Mesendoderm (in vitro differentiated cells): ENCODE measurements around the gene TEPSIN.

Source experiments
- DNase-seq: peaks from one replicate; pipeline ENCODE4 v3.0.0; 2013
- H2AK5ac ChIP-seq: 2 replicates; pipeline ENCODE4 v1.6.1; 2013; ENCODE audit warnings: low read length, inconsistent platforms
- H2BK120ac ChIP-seq: 2 replicates; pipeline ENCODE4 v1.6.1; 2013; ENCODE audit warnings: low read depth, mild to moderate bottlenecking, low read length, moderate library complexity, mixed read lengths
- H2BK15ac ChIP-seq: replicated peaks from 2 replicates; pipeline ENCODE4 v1.6.1; 2013; ENCODE audit warnings: low read depth, mild to moderate bottlenecking, moderate library complexity
- H2BK5ac ChIP-seq: 2 replicates; pipeline ENCODE4 v1.6.1; 2013; ENCODE audit warnings: low read length, inconsistent platforms
- H3K18ac ChIP-seq: 2 replicates; pipeline ENCODE4 v1.6.1; 2013; ENCODE audit warnings: mild to moderate bottlenecking, low read length, mixed read lengths
- H3K23ac ChIP-seq: one replicate; pipeline ENCODE4 v1.6.1; 2013; ENCODE audit warnings: low read length
- H3K27ac ChIP-seq: 2 replicates; pipeline ENCODE4 v1.5.1; 2013; ENCODE audit warnings: low read depth, mild to moderate bottlenecking, inconsistent platforms, low read length, moderate library complexity
- H3K27me3 ChIP-seq: 2 replicates; pipeline ENCODE4 v1.6.1; 2013; ENCODE audit warnings: low read length, control low read depth, mild to moderate bottlenecking, inconsistent platforms; ENCODE audit not compliant: insufficient read depth, poor library complexity
- H3K36me3 ChIP-seq: 2 replicates; pipeline ENCODE4 v1.6.1; 2013; ENCODE audit warnings: low read length, inconsistent platforms; ENCODE audit not compliant: control insufficient read depth, insufficient read depth
- H3K4ac ChIP-seq: one replicate; pipeline ENCODE4 v1.6.1; 2013; ENCODE audit warnings: low read depth, mild to moderate bottlenecking, low read length, moderate library complexity
- H3K4me1 ChIP-seq: 2 replicates; pipeline ENCODE4 v1.6.1; 2013; ENCODE audit warnings: low read depth, low read length, inconsistent platforms; ENCODE audit not compliant: control insufficient read depth
- H3K4me2 ChIP-seq: 2 replicates; pipeline ENCODE4 v1.6.1; 2013; ENCODE audit warnings: low read length
- H3K4me3 ChIP-seq: 2 replicates; pipeline ENCODE4 v1.5.1; 2013; ENCODE audit warnings: mild to moderate bottlenecking, low read length
- H3K56ac ChIP-seq: one replicate; pipeline ENCODE4 v1.6.1; 2013; ENCODE audit warnings: low read length
- H3K79me1 ChIP-seq: 2 replicates; pipeline ENCODE4 v1.6.1; 2013; ENCODE audit warnings: low read length, inconsistent platforms
- H3K79me2 ChIP-seq: 2 replicates; pipeline ENCODE4 v1.6.1; 2013; ENCODE audit warnings: mild to moderate bottlenecking, low read length; ENCODE audit not compliant: control insufficient read depth, insufficient read depth
- H3K9ac ChIP-seq: 2 replicates; pipeline ENCODE4 v1.6.1; 2013; ENCODE audit warnings: low read length, inconsistent platforms
- H4K5ac ChIP-seq: one replicate; pipeline ENCODE4 v1.6.1; 2013; ENCODE audit warnings: low read length
- H4K8ac ChIP-seq: one replicate; pipeline ENCODE4 v1.6.1; 2013; ENCODE audit warnings: low read depth, mild to moderate bottlenecking, control low read depth, low read length, moderate library complexity
- WGBS: extraction: QIAGEN DNeasy Blood & Tissue Kit; methylation state at CpG from one replicate; pipeline ENCODE4 v1.1.7; 2013; ENCODE audit warnings: low lambda C conversion rate, missing lambda C conversion rate; ENCODE audit not compliant: insufficient coverage; ENCODE audit errors: extremely low coverage; 5-methylcytosine and 5-hydroxymethylcytosine counted together

Gene TEPSIN

GRCh38 chr17:81239714-81240555 is 1.1 kb upstream of the TEPSIN start:
- Histone ChIP-seq H3K79me2 (peaks cover 10% of the 10 kb centered on the region), H3K27ac (no peak overlapping the region), H3K27me3 (no peaks in the 10 kb centered on the region), H2AK5ac (peak overlapping the region; percentile 65), H3K4me2 (peak overlapping the region; percentile 94), H2BK5ac (no peak overlapping the region), H4K5ac (no peak overlapping the region), H2BK120ac (no peak overlapping the region), H3K4me3 (peak overlapping the region; percentile 85), H3K9ac (peak overlapping the region; percentile 86), H3K4me1 (peaks cover 4% of the 10 kb centered on the region), H2BK15ac (no peak overlapping the region), H3K4ac (peak overlapping the region; percentile 73), H3K79me1 (peaks cover 8% of the 10 kb centered on the region), H3K36me3 (no peaks in the 10 kb centered on the region), H3K56ac (peak overlapping the region; percentile 94), H3K18ac (peak overlapping the region; percentile 31), H4K8ac (no peak overlapping the region), H3K23ac (no peak overlapping the region)
- WGBS: no CpG with 5 or more reads among the region's 37 CpGs
- DNase-seq: no peak

DNA sequence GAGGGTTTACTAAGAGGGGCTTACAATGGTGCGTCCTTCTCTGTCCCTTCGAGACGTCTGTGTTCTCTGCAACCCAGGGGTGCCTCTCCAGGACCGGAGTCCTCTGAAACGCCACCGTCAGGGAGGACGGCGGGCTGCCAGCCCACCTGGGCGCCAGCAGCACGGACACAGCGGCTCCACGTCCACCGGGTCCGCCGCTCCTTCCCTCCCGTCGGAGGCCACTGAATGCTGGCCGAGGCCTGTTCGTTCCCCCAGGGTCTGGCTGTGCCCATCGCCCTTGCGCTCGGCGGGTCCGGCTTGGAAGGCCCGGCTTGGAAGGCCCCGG is 403 bp downstream of the TEPSIN start:
- no CpG with 5 or more reads among the region's 26 CpGs for WGBS
- Histone ChIP-seq H3K36me3 (no peaks in the 10 kb centered on the region), H2BK120ac (no peak overlapping the region), H4K8ac (no peak overlapping the region), H3K79me2 (peaks cover 10% of the 10 kb centered on the region), H3K56ac (peak overlapping the region; percentile 91), H3K4me1 (peaks cover 4% of the 10 kb centered on the region), H4K5ac (no peak overlapping the region), H3K9ac (peak overlapping the region; percentile 92), H3K4me3 (peak overlapping the region; percentile 84), H3K23ac (no peak overlapping the region), H3K27me3 (no peaks in the 10 kb centered on the region), H2AK5ac (no peak overlapping the region), H2BK15ac (no peak overlapping the region), H2BK5ac (no peak overlapping the region), H3K18ac (no peak overlapping the region), H3K27ac (no peak overlapping the region), H3K79me1 (peaks cover 8% of the 10 kb centered on the region), H3K4me2 (peak overlapping the region; percentile 23), H3K4ac (no peak overlapping the region)
- DNase-seq: no peak

- no peak overlapping the region for H2BK15ac ChIP-seq
- no peak overlapping the region for H3K27ac ChIP-seq
- H3K36me3 ChIP-seq: no peaks in the 10 kb centered on the region
- no peak overlapping the region for H2BK5ac ChIP-seq
- H3K79me1 ChIP-seq: peaks cover 8% of the 10 kb centered on the region
- no peak overlapping the region for H4K8ac ChIP-seq
- H3K27me3 ChIP-seq: no peaks in the 10 kb centered on the region
- H2BK120ac ChIP-seq: no peak overlapping the region
- peak overlapping the region; percentile 92 for H3K9ac ChIP-seq
- no peak overlapping the region for H3K18ac ChIP-seq
- no peak overlapping the region for H4K5ac ChIP-seq
- H3K4me3 ChIP-seq: peak overlapping the region; percentile 84
- peak overlapping the region; percentile 23 for H3K4me2 ChIP-seq
- H3K79me2 ChIP-seq: peaks cover 10% of the 10 kb centered on the region
- H3K23ac ChIP-seq: no peak overlapping the region
- no peak overlapping the region for H3K4ac ChIP-seq
- no peak for DNase-seq
- peaks cover 4% of the 10 kb centered on the region for H3K4me1 ChIP-seq
- WGBS: no CpG with 5 or more reads among the region's 36 CpGs
- H2AK5ac ChIP-seq: no peak overlapping the region
- peak overlapping the region; percentile 91 for H3K56ac ChIP-seq
Observed at GRCh38 chr17:81237591-81238489, 1.0 kb downstream of the TEPSIN start.

- Histone ChIP-seq H3K79me2 (peaks cover 10% of the 10 kb centered on the region), H3K18ac (no peak overlapping the region), H3K27me3 (no peaks in the 10 kb centered on the region), H2AK5ac (no peak overlapping the region), H3K27ac (no peak overlapping the region), H3K23ac (no peak overlapping the region), H2BK120ac (no peak overlapping the region), H3K36me3 (no peaks in the 10 kb centered on the region), H2BK15ac (no peak overlapping the region), H4K8ac (no peak overlapping the region), H2BK5ac (no peak overlapping the region), H3K9ac (no peak overlapping the region), H3K56ac (no peak overlapping the region), H4K5ac (no peak overlapping the region), H3K4me2 (no peak overlapping the region), H3K4me3 (no peak overlapping the region), H3K79me1 (peaks cover 8% of the 10 kb centered on the region), H3K4me1 (peaks cover 4% of the 10 kb centered on the region), H3K4ac (no peak overlapping the region)
- no CpG with 5 or more reads among the region's 21 CpGs for WGBS
- DNase-seq: no peak
Observed at GRCh38 chr17:81236784-81237183, 2.1 kb downstream of the TEPSIN start.

GRCh38 chr17:81235822-81236740 is 2.8 kb downstream of the TEPSIN start:
- H3K79me2 ChIP-seq: peaks cover 10% of the 10 kb centered on the region
- no peak overlapping the region for H3K23ac ChIP-seq
- DNase-seq: no peak
- no peak overlapping the region for H3K4me3 ChIP-seq
- WGBS: no CpG with 5 or more reads among the region's 32 CpGs
- no peak overlapping the region for H3K18ac ChIP-seq
- no peak overlapping the region for H2BK5ac ChIP-seq
- H3K9ac ChIP-seq: no peak overlapping the region
- no peak overlapping the region for H3K27ac ChIP-seq
- H3K27me3 ChIP-seq: no peaks in the 10 kb centered on the region
- H2BK120ac ChIP-seq: no peak overlapping the region
- H3K56ac ChIP-seq: no peak overlapping the region
- H3K4me2 ChIP-seq: no peak overlapping the region
- no peak overlapping the region for H4K8ac ChIP-seq
- peaks cover 4% of the 10 kb centered on the region for H3K4me1 ChIP-seq
- no peaks in the 10 kb centered on the region for H3K36me3 ChIP-seq
- no peak overlapping the region for H2BK15ac ChIP-seq
- H4K5ac ChIP-seq: no peak overlapping the region
- no peak overlapping the region for H2AK5ac ChIP-seq
- no peak overlapping the region for H3K4ac ChIP-seq
- peaks cover 8% of the 10 kb centered on the region for H3K79me1 ChIP-seq
